ENCODE results near the gene NDUFAF7.

NDUFAF7 gene

DNA sequence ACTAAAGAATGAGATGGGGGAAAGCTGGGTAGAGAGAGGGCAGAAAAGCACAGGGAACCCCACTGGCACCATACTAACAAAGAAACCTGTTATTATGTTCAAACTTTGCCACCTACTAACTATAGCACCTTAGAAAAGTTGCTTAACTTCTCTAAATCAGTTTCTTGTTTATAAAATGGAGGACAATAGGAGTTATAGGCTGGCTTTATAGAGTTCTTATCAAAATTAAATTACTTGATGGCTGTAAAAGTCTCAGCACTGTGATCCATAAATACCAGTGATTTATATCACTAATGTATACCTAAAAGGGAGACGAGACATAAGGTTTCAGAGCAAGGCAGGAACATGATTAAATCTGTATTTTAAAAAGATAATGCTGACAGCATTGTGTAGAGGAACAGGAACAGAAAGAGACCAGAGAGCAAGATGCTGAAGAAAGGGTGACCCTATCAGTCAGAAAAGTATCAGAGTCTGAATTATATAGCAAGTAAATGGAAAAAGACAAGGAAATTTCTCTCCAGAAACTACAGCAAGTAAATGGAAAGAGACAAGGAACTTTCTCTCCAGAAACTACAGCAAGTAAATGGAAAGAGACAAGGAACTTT lies 64.1 kb downstream of the NDUFAF7 start:
- Histone ChIP-seq H3K9me3 (ENCODE audit: insufficient read depth, low read depth, low read length) (no peaks in the 10 kb centered on the region), H4K91ac (ENCODE audit: low read depth, low read length) (no peak overlapping the region), H3K36me3 (ENCODE audit: control insufficient read depth in 1 of 2, insufficient read depth in 2 of 2, low read length in 2 of 2) (peaks cover 1 to 7% of the 10 kb centered on the region in 2 experiments), H3K9ac (ENCODE audit: low read length) (no peak overlapping the region), H4K8ac (ENCODE audit: low read depth, low read length) (no peak overlapping the region), H3K79me1 (ENCODE audit: low read length) (no peaks in the 10 kb centered on the region), H3K27ac (ENCODE audit: low read depth, low read length) (no peak overlapping the region), H3K4ac (ENCODE audit: low read depth, low read length) (no peak overlapping the region), H3K4me3 (ENCODE audit: low read depth, low read length) (no peak overlapping the region), H2AFZ (ENCODE audit: insufficient read depth, low read length, poor library complexity) (no peak overlapping the region), H2AK5ac (ENCODE audit: low read length) (no peak overlapping the region), H3K79me2 (ENCODE audit: control insufficient read depth, insufficient read depth, low read length, poor library complexity) (no peaks in the 10 kb centered on the region), H2BK5ac (ENCODE audit: low read depth, low read length, poor library complexity) (no peak overlapping the region), H3K4me1 (ENCODE audit: control insufficient read depth in 1 of 2, insufficient read depth in 2 of 2, low read length in 2 of 2) (no peaks in the 10 kb centered on the region), H2BK12ac (ENCODE audit: low read length) (no peak overlapping the region), H2BK120ac (ENCODE audit: insufficient read depth, low read length, poor library complexity) (no peak overlapping the region), H3K4me2 (ENCODE audit: low read length) (no peak overlapping the region), H3K23ac (ENCODE audit: low read length) (no peak overlapping the region), H3K14ac (ENCODE audit: low read length) (no peak overlapping the region), H3K18ac (ENCODE audit: low read length) (no peak overlapping the region), H4K12ac (ENCODE audit: low read depth, low read length) (no peak overlapping the region), H3K27me3 (ENCODE audit: insufficient read depth, low read length) (no peaks in the 10 kb centered on the region)
- no peak for DNase-seq
- no CpG with 5 or more reads among the region's 1 CpG for WGBS (ENCODE audit: extremely low coverage, insufficient coverage, insufficient read length)

DNA sequence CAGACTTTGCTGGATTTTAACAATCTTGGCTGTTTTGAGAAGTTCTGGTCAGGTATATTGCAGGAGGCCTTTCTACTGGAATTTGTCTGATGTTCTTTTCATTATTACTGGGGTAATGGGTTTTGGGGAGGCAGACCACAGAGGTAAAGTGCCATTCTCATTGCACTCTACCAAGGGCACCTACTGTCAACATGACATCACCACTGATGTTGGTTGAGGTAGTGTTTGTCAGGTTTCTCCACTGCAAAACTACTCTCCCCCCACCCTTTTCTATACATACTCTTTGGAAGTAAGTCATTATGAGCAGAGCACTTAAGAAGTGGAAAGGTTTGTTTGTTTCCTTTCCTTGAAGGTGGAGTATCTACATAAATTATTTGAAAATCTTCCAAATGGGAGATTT lies 66.2 kb downstream of the NDUFAF7 start:
- no peaks in the 10 kb centered on the region for H3K27me3 ChIP-seq (ENCODE audit: insufficient read depth, low read length)
- H3K4me1 ChIP-seq (ENCODE audit: control insufficient read depth in 1 of 2, insufficient read depth in 2 of 2, low read length in 2 of 2): no peaks in the 10 kb centered on the region
- H2AFZ ChIP-seq (ENCODE audit: insufficient read depth, low read length, poor library complexity): no peak overlapping the region
- no peak overlapping the region for H3K23ac ChIP-seq (ENCODE audit: low read length)
- H4K91ac ChIP-seq (ENCODE audit: low read depth, low read length): no peak overlapping the region
- no peak overlapping the region for H3K27ac ChIP-seq (ENCODE audit: low read depth, low read length)
- H3K79me1 ChIP-seq (ENCODE audit: low read length): no peaks in the 10 kb centered on the region
- H4K12ac ChIP-seq (ENCODE audit: low read depth, low read length): no peak overlapping the region
- no peaks in the 10 kb centered on the region for H3K9me3 ChIP-seq (ENCODE audit: insufficient read depth, low read depth, low read length)
- no peak overlapping the region for H4K8ac ChIP-seq (ENCODE audit: low read depth, low read length)
- H3K36me3 ChIP-seq (ENCODE audit: control insufficient read depth in 1 of 2, insufficient read depth in 2 of 2, low read length in 2 of 2): peaks cover 1% of the 10 kb centered on the region in 2 experiments
- no peak overlapping the region for H3K4me3 ChIP-seq (ENCODE audit: low read depth, low read length)
- H3K18ac ChIP-seq (ENCODE audit: low read length): no peak overlapping the region
- H3K14ac ChIP-seq (ENCODE audit: low read length): no peak overlapping the region
- H2AK5ac ChIP-seq (ENCODE audit: low read length): no peak overlapping the region
- H2BK12ac ChIP-seq (ENCODE audit: low read length): no peak overlapping the region
- peak overlapping the region; percentile 15 for H3K4ac ChIP-seq (ENCODE audit: low read depth, low read length)
- H2BK120ac ChIP-seq (ENCODE audit: insufficient read depth, low read length, poor library complexity): no peak overlapping the region
- no peaks in the 10 kb centered on the region for H3K79me2 ChIP-seq (ENCODE audit: control insufficient read depth, insufficient read depth, low read length, poor library complexity)
- DNase-seq: no peak
- no peak overlapping the region for H3K9ac ChIP-seq (ENCODE audit: low read length)
- H2BK5ac ChIP-seq (ENCODE audit: low read depth, low read length, poor library complexity): no peak overlapping the region
- no peak overlapping the region for H3K4me2 ChIP-seq (ENCODE audit: low read length)

Measured in trophoblast cell (in vitro differentiated cells and primary cell).